Hepatocyte (in vitro differentiated cells): ENCODE measurements around the gene ANK2. TPM values are rescaled to one million over a fixed set of nuclear protein-coding genes. Genes with fewer than 3 reads are reported as not detected.

Source experiments
- DNase-seq: peaks from one replicate; pipeline ENCODE4 v3.0.0-alpha.2; 2016; ENCODE audit warnings: low spot score
- H2AFZ ChIP-seq: fragments of 200-600 bp; sonication (generic); 2 replicates; pipeline ENCODE4 v1.6.0; 2016; ENCODE audit warnings: antibody characterized with exemption, mild to moderate bottlenecking
- H3K27ac ChIP-seq: fragments of 200-600 bp; sonication (generic); 2 replicates; pipeline ENCODE4 v1.5.1; 2016; ENCODE audit warnings: mild to moderate bottlenecking
- H3K27me3 ChIP-seq: fragments of 200-600 bp; sonication (generic); 2 replicates; pipeline ENCODE4 v1.6.1; 2016
- H3K36me3 ChIP-seq: fragments of 200-600 bp; sonication (generic); replicated peaks from 2 replicates; pipeline ENCODE4 v1.5.1; 2016; ENCODE audit warnings: low read depth; ENCODE audit not compliant: insufficient read depth
- H3K4me1 ChIP-seq: fragments of 200-600 bp; sonication (generic); 2 replicates; pipeline ENCODE4 v1.5.1; 2016; ENCODE audit warnings: mild to moderate bottlenecking, moderate library complexity; ENCODE audit not compliant: insufficient read depth
- H3K4me2 ChIP-seq: fragments of 200-600 bp; sonication (generic); 2 replicates; pipeline ENCODE4 v1.6.0; 2016
- H3K4me3 ChIP-seq: fragments of 200-600 bp; sonication (generic); 2 replicates; pipeline ENCODE4 v1.5.1; 2016; ENCODE audit warnings: mild to moderate bottlenecking
- H3K79me2 ChIP-seq: fragments of 200-600 bp; sonication (generic); 2 replicates; pipeline ENCODE4 v1.6.0; 2017; ENCODE audit warnings: mild to moderate bottlenecking
- H3K9me2 ChIP-seq: fragments of 200-600 bp; sonication (generic); replicated peaks from 2 replicates; pipeline ENCODE4 v1.6.0; 2017; ENCODE audit warnings: mild to moderate bottlenecking; ENCODE audit not compliant: insufficient read depth
- H3K9me3 ChIP-seq: fragments of 200-600 bp; sonication (generic); 2 replicates; pipeline ENCODE4 v1.5.1; 2016; ENCODE audit warnings: low read depth, mild to moderate bottlenecking
- H4K20me1 ChIP-seq: fragments of 200-600 bp; sonication (generic); 2 replicates; pipeline ENCODE4 v1.6.0; 2016; ENCODE audit warnings: mild to moderate bottlenecking; ENCODE audit not compliant: insufficient read depth, poor library complexity, severe bottlenecking
- CTCF ChIP-seq: fragments of 200-600 bp; sonication (generic); IDR thresholded peaks from 2 replicates; pipeline ENCODE4 v1.5.1; 2016; ENCODE audit warnings: antibody characterized with exemption, mild to moderate bottlenecking; ENCODE audit not compliant: poor library complexity
- EZH2 ChIP-seq: fragments of 200-600 bp; sonication (generic); IDR thresholded peaks from 2 replicates; pipeline ENCODE4 v1.6.1; 2016; ENCODE audit warnings: antibody characterized with exemption, mild to moderate bottlenecking, borderline replicate concordance
- EZH2phosphoT487 ChIP-seq: fragments of 200-600 bp; sonication (generic); IDR thresholded peaks from one replicate; pipeline ENCODE4 v1.6.1; 2018; ENCODE audit warnings: antibody characterized with exemption, mild to moderate bottlenecking, low read depth, moderate library complexity; ENCODE audit not compliant: unreplicated experiment, severe bottlenecking
- WGBS: methylation state at CpG from one replicate; pipeline ENCODE4 v1.1.6; 2016; ENCODE audit warnings: low lambda C conversion rate; ENCODE audit errors: missing lambda C conversion rate; 5-methylcytosine and 5-hydroxymethylcytosine counted together
- polyA plus RNA-seq: library from polyadenylated mRNA; unstranded; fragments of >200 nt; fragmentation: Nextera tagmentation; extraction: Ambion mirVana; gene quantifications from 2 replicates; pipeline ENCODE4 v1.2.1, GENCODE V29; 2016
- total RNA-seq: library from RNA; depleted of rRNA; stranded (reverse); fragments of >200 nt; gene quantifications from 2 replicates; pipeline ENCODE4 v1.2.3, GENCODE V29; 2014

ANK2 gene
- total and polyA plus RNA-seq, 2 experiments from 2014 or later: 3.6 to 17.5 TPM

GRCh38 chr4:113006632-113007031 lies 42.8 kb upstream of the ANK2 start:
- Histone ChIP-seq H3K4me1 (peaks cover 12% of the 10 kb centered on the region), H3K4me3 (no peak overlapping the region), H2AFZ (no peak overlapping the region), H3K4me2 (no peak overlapping the region), H3K9me2 (no peaks in the 10 kb centered on the region), H3K36me3 (no peaks in the 10 kb centered on the region), H3K27me3 (no peaks in the 10 kb centered on the region), H3K79me2 (no peaks in the 10 kb centered on the region), H3K9me3 (no peaks in the 10 kb centered on the region), H4K20me1 (no peaks in the 10 kb centered on the region), H3K27ac (no peak overlapping the region)
- no peak for TF ChIP-seq EZH2phosphoT487
- TF ChIP-seq EZH2: no peak
- no peak for TF ChIP-seq CTCF
- no peak for DNase-seq
- 100% methylated on average over 1 of the region's 1 CpG for WGBS

GRCh38 chr4:113007151-113007550 lies 42.3 kb upstream of the ANK2 start:
- H3K9me3 ChIP-seq: no peaks in the 10 kb centered on the region
- 75% methylated on average over 5 of the region's 5 CpGs for WGBS
- no peaks in the 10 kb centered on the region for H3K36me3 ChIP-seq
- H3K4me2 ChIP-seq: no peak overlapping the region
- H3K27me3 ChIP-seq: no peaks in the 10 kb centered on the region
- no peak overlapping the region for H3K4me3 ChIP-seq
- TF ChIP-seq EZH2: no peak
- no peak for TF ChIP-seq CTCF
- TF ChIP-seq EZH2phosphoT487: no peak
- DNase-seq: no peak
- H3K9me2 ChIP-seq: no peaks in the 10 kb centered on the region
- no peaks in the 10 kb centered on the region for H4K20me1 ChIP-seq
- H2AFZ ChIP-seq: no peak overlapping the region
- no peaks in the 10 kb centered on the region for H3K79me2 ChIP-seq
- H3K27ac ChIP-seq: no peak overlapping the region
- H3K4me1 ChIP-seq: peaks cover 12% of the 10 kb centered on the region

- no peak for TF ChIP-seq EZH2phosphoT487
- TF ChIP-seq EZH2: no peak
- H3K79me2 ChIP-seq: no peaks in the 10 kb centered on the region
- no peaks in the 10 kb centered on the region for H3K27me3 ChIP-seq
- no peak overlapping the region for H3K27ac ChIP-seq
- no peaks in the 10 kb centered on the region for H4K20me1 ChIP-seq
- no peak overlapping the region for H3K4me3 ChIP-seq
- no peaks in the 10 kb centered on the region for H3K9me2 ChIP-seq
- no peaks in the 10 kb centered on the region for H3K36me3 ChIP-seq
- no peak overlapping the region for H2AFZ ChIP-seq
- H3K4me1 ChIP-seq: peaks cover 12% of the 10 kb centered on the region
- DNase-seq: no peak
- no peak overlapping the region for H3K4me2 ChIP-seq
- no peaks in the 10 kb centered on the region for H3K9me3 ChIP-seq
Observed at GRCh38 chr4:113008135-113008534, 41.3 kb upstream of the ANK2 start.

- Histone ChIP-seq H3K4me1 (peaks cover 12% of the 10 kb centered on the region), H3K27me3 (no peaks in the 10 kb centered on the region), H3K4me3 (no peak overlapping the region), H4K20me1 (no peaks in the 10 kb centered on the region), H3K9me2 (no peaks in the 10 kb centered on the region), H3K4me2 (no peak overlapping the region), H2AFZ (no peak overlapping the region), H3K9me3 (no peaks in the 10 kb centered on the region), H3K27ac (no peak overlapping the region), H3K36me3 (no peaks in the 10 kb centered on the region), H3K79me2 (no peaks in the 10 kb centered on the region)
- TF ChIP-seq EZH2phosphoT487 (no peak), CTCF (no peak), EZH2 (no peak)
- DNase-seq: no peak
- 27% methylated on average over 2 of the region's 2 CpGs for WGBS
Observed at GRCh38 chr4:113008716-113009115, 40.7 kb upstream of the ANK2 start.
